ENCODE results near the gene TLNRD1.
A peak's percentile ranks its signal among the peaks of the same experiment; 100 is the strongest.

DNA sequence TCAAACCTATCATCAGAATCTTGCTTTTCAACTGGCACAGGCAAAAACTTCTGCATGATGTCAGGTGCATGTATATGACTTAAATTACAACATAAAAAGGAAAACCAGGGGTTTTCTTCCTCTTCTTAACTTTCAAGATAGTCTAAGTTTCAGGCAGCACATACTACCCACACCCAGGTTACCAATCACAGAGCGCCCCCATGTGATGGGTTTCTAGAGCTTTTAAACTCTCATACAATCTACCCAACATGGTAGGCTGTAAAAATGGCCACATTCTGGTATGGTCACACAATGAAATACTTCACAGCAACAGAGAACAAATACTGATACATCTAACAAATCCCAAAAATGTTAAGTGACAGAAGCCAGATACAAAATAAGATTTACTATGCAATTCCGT lies 18.5 kb upstream of the TLNRD1 start:
- TF ChIP-seq EZH2 (IDR thresholded peaks at IDR 0.05; ENCODE audit: borderline replicate concordance, low read length): no peak
- TF ChIP-seq CTCF (IDR thresholded peaks at IDR 0.05; ENCODE audit: low read length): peak; percentile 52

Measured in OCI-LY1 (cell line).